Endothelial cell of umbilical vein (primary cell): ENCODE results near the gene STX11. TPM values are rescaled to one million over a fixed set of nuclear protein-coding genes. Genes with fewer than 3 reads are reported as not detected.

Experiments used
- BruUV-seq: library from RNA; stranded (reverse); fragments of 400-500 nt; replicated peaks from 2 replicates; lab custom pipeline; 2021; lab: Mats Ljungman, UMichigan
- CTCF ChIA-PET: fragments of 300-600, 350-600 bp; sonication (Branson Sonifier 250); formaldehyde crosslinking; loops from one replicate; lab custom pipeline; 2021; ENCODE audit warnings: antibody characterized with exemption, inconsistent platforms; lab: Charles Lee
- POLR2A ChIA-PET: fragments of 300-600, 350-600 bp; sonication (Branson Sonifier 250); formaldehyde crosslinking; loops from one replicate; lab custom pipeline; 2021; ENCODE audit warnings: antibody characterized with exemption, inconsistent platforms; lab: Charles Lee
- DNase-seq: peaks from one replicate; pipeline ENCODE4 v3.0.0-alpha.2; 2011; ENCODE audit warnings: low read depth, low spot score
- FAIRE-seq: peaks from 2 replicates; lab custom pipeline; 2011; peaks lifted over from hg19 to GRCh38; lab: Jason Lieb, UNC
- H2AFZ ChIP-seq: 2 replicates; pipeline ENCODE4 v1.6.0; 2012; ENCODE audit warnings: low read depth, low read length, control low read depth, inconsistent platforms
- H3K27ac ChIP-seq: 2 replicates; pipeline ENCODE4 v1.5.1; 2011; ENCODE audit warnings: low read depth, mild to moderate bottlenecking, control low read depth, low read length, moderate library complexity; ENCODE audit not compliant: insufficient read depth
- H3K27me3 ChIP-seq, 2 experiments: 2 replicates each; pipeline versions ENCODE4 v1.6.0 to v1.6.1; 2011; ENCODE audit warnings: low read length in 2 of 2, mixed read lengths in 1 of 2; ENCODE audit not compliant: control insufficient read depth in 2 of 2, insufficient read depth in 2 of 2
- H3K36me3 ChIP-seq, 2 experiments: 2 replicates in 1 of 2; 3 replicates in 1 of 2; pipeline ENCODE4 v1.5.1; 2011; ENCODE audit warnings: low read length in 2 of 2, mild to moderate bottlenecking in 1 of 2, moderate library complexity in 1 of 2; ENCODE audit not compliant: control insufficient read depth in 2 of 2, insufficient read depth in 2 of 2; ENCODE audit errors: extremely low read depth in 1 of 2
- H3K4me1 ChIP-seq: 3 replicates; pipeline ENCODE4 v1.5.1; 2011; ENCODE audit warnings: mild to moderate bottlenecking, low read length; ENCODE audit not compliant: control insufficient read depth, insufficient read depth; ENCODE audit errors: extremely low read depth
- H3K4me2 ChIP-seq: 2 replicates; pipeline ENCODE4 v1.6.1; 2011; ENCODE audit warnings: low read length, control low read depth, mixed read lengths; ENCODE audit not compliant: insufficient read depth
- H3K4me3 ChIP-seq, 3 experiments: fragments of 200-600 bp in 1 of 3; sonication (generic), shearing (Covaris generic) in 1 of 3; replicated peaks in 1 of 3; 2 replicates each; pipeline ENCODE4 v1.5.1; 2011 to 2016; ENCODE audit warnings: control low read depth in 3 of 3, low read length in 3 of 3, mild to moderate bottlenecking in 2 of 3, inconsistent platforms in 1 of 3, low read depth in 1 of 3, moderate library complexity in 1 of 3; ENCODE audit not compliant: insufficient read depth in 1 of 3
- H3K79me2 ChIP-seq: 2 replicates; pipeline ENCODE4 v1.6.0; 2012; ENCODE audit warnings: low read length, inconsistent platforms; ENCODE audit not compliant: control insufficient read depth, insufficient read depth
- H3K9ac ChIP-seq: replicated peaks from 2 replicates; pipeline ENCODE3; 2011; ENCODE audit warnings: low read length, control low read depth; ENCODE audit not compliant: insufficient read depth; ENCODE audit errors: extremely low read depth
- H3K9me1 ChIP-seq: replicated peaks from 3 replicates; pipeline ENCODE4 v1.6.0; 2011; ENCODE audit warnings: mild to moderate bottlenecking, low read length; ENCODE audit not compliant: control insufficient read depth, insufficient read depth; ENCODE audit errors: extremely low read depth
- H3K9me3 ChIP-seq: replicated peaks from 2 replicates; pipeline ENCODE4 v1.5.1; 2012; ENCODE audit warnings: low read length, inconsistent platforms; ENCODE audit not compliant: control insufficient read depth, insufficient read depth
- H4K20me1 ChIP-seq: replicated peaks from 2 replicates; pipeline ENCODE3; 2011; ENCODE audit warnings: mild to moderate bottlenecking, low read length; ENCODE audit not compliant: control insufficient read depth, insufficient read depth; ENCODE audit errors: extremely low read depth
- CTCF ChIP-seq, 2 donors: IDR thresholded peaks; 1 replicate in 1 of 2; 2 replicates in 1 of 2; pipeline ENCODE4 v1.5.1; 2011; ENCODE audit warnings: low read length in 2 of 2, mild to moderate bottlenecking in 2 of 2, moderate library complexity in 2 of 2, control low read depth in 1 of 2, inconsistent platforms in 1 of 2, low read depth in 1 of 2; ENCODE audit not compliant: insufficient read depth in 1 of 2; ENCODE audit errors: extremely low read depth in 1 of 2
- EZH2 ChIP-seq: IDR thresholded peaks from 2 replicates; pipeline ENCODE4 v1.6.1; 2012; ENCODE audit warnings: borderline replicate concordance, low read depth, mild to moderate bottlenecking, moderate library complexity, low read length, inconsistent platforms; ENCODE audit not compliant: severe bottlenecking
- FOS ChIP-seq: IDR thresholded peaks from 2 replicates; pipeline ENCODE4 v1.6.1; 2011; ENCODE audit warnings: mild to moderate bottlenecking, low read length, moderate library complexity, borderline replicate concordance; ENCODE audit not compliant: insufficient read depth
- GATA2 ChIP-seq: IDR thresholded peaks from 2 replicates; pipeline ENCODE4 v1.7.0; 2011; ENCODE audit warnings: low read depth, mild to moderate bottlenecking, moderate library complexity, mixed read lengths, low read length; ENCODE audit not compliant: insufficient read length, insufficient read depth
- JUN ChIP-seq: IDR thresholded peaks from 2 replicates; pipeline ENCODE4 v1.6.1; 2011; ENCODE audit warnings: borderline replicate concordance, low read depth; ENCODE audit not compliant: insufficient read length, insufficient read depth
- MAX ChIP-seq: IDR thresholded peaks from 2 replicates; pipeline ENCODE4 v1.6.1; 2011; ENCODE audit not compliant: insufficient read depth, insufficient read length
- MYC ChIP-seq: IDR thresholded peaks from one replicate; pipeline ENCODE4 v1.6.1; 2011; ENCODE audit warnings: mild to moderate bottlenecking, low read depth, low read length
- POLR2A ChIP-seq: IDR thresholded peaks from 2 replicates; pipeline ENCODE4 v1.6.1; 2012; ENCODE audit warnings: low read depth, mild to moderate bottlenecking, control low read depth, low read length
- dilution Hi-C: fragments of 300-500 bp; cut with MboI; formaldehyde crosslinking; loops from one replicate; pipeline ENCODE4 v1.15.0; 2019; ENCODE audit warnings: low sequenced_read_pairs; ENCODE audit not compliant: extremely low pct_ligation_motif_present
- intact Hi-C: fragments of 100-400 bp; cut with micrococcal nuclease; formaldehyde crosslinking; loops from one replicate; pipeline ENCODE4 v1.10.0; 2022
- polyA plus RNA-seq, 4 experiments: library from polyadenylated mRNA; depleted of rRNA in 3 of 4; stranded (reverse) in 3 of 4; unstranded in 1 of 4; fragments of >200 nt; gene quantifications; 2 replicates each; pipeline versions ENCODE4 v1.2.1 to v1.2.3, GENCODE V29; 2011 to 2012; ENCODE audit warnings: missing spikeins in 1 of 4
- total RNA-seq: library from RNA; stranded (reverse); gene quantifications from 2 replicates; pipeline ENCODE4 v1.2.3, GENCODE V29; 2021

STX11 gene
- total and polyA plus RNA-seq, 2 donors (not counting 3 experiments of a cell fraction or from before 2014, with no cell fraction given): 4.7 to 8.9 TPM

GRCh38 chr6:144234399-144234798 lies 84.1 kb downstream of the STX11 start:
- Histone ChIP-seq H3K9ac (no peak overlapping the region), H3K27ac (no peak overlapping the region), H3K79me2 (no peaks in the 10 kb centered on the region), H3K4me1 (no peaks in the 10 kb centered on the region), H3K4me2 (no peak overlapping the region), H2AFZ (no peak overlapping the region), H3K9me1 (no peaks in the 10 kb centered on the region), H3K9me3 (no peaks in the 10 kb centered on the region), H3K27me3 (no peaks in the 10 kb centered on the region), H3K36me3 (no peaks in the 10 kb centered on the region), H4K20me1 (no peaks in the 10 kb centered on the region), H3K4me3 (no peak overlapping the region)
- dilution Hi-C loops (no loop called here), intact Hi-C loops (no loop called here)
- DNase-seq: no peak
- TF ChIP-seq JUN (no peak), POLR2A (no peak), FOS (no peak), MYC (no peak), EZH2 (no peak), CTCF (IDR thresholded peaks at IDR 0.05; ENCODE audit: extremely low read depth in 1 of 2, insufficient read depth in 1 of 2, low read depth in 1 of 2, low read length in 2 of 2) (no peak), GATA2 (no peak), MAX (no peak)
- POLR2A ChIA-PET: no interaction called here
- BruUV-seq: no TSS peak
- no peak for FAIRE-seq
- CTCF ChIA-PET: interaction anchor here (1.1 kb wide), 1 partner anchor 248 kb away, joined by 3 read pairs; no protein-coding TSS in a partner anchor
